Small intestine (tissue), 16 donors: ENCODE measurements around the gene TOX3. TPM values are rescaled to one million over a fixed set of nuclear protein-coding genes. Genes with fewer than 3 reads are reported as not detected.

ENCODE experiments used
- DNase-seq, 2 donors: peaks; one replicate each; pipeline versions ENCODE4 v3.0.0 to v3.0.0-alpha.2; 2013
- FAIRE-seq: peaks from 2 replicates; lab custom pipeline; 2012; peaks lifted over from hg19 to GRCh38; lab: Jason Lieb, UNC
- H3K27ac ChIP-seq, 3 donors: one replicate each; pipeline ENCODE4 v1.5.1; 2013; ENCODE audit warnings: low read length in 2 of 3, mild to moderate bottlenecking in 2 of 3, control low read depth in 1 of 3, inconsistent platforms in 1 of 3, low read depth in 1 of 3, moderate library complexity in 1 of 3
- H3K27me3 ChIP-seq, 3 donors: one replicate each; pipeline ENCODE4 v1.6.1; 2013; ENCODE audit warnings: low read length in 3 of 3, inconsistent platforms in 1 of 3; ENCODE audit not compliant: control insufficient read depth in 3 of 3, insufficient read depth in 3 of 3
- H3K36me3 ChIP-seq, 3 donors: one replicate each; pipeline ENCODE4 v1.6.1; 2013; ENCODE audit warnings: low read length in 3 of 3, inconsistent platforms in 1 of 3, low read depth in 1 of 3, mild to moderate bottlenecking in 1 of 3, moderate library complexity in 1 of 3; ENCODE audit not compliant: control insufficient read depth in 3 of 3, insufficient read depth in 2 of 3
- H3K4me1 ChIP-seq, 3 donors: one replicate each; pipeline ENCODE4 v1.6.1; 2013; ENCODE audit warnings: low read length in 2 of 3, inconsistent platforms in 1 of 3, low read depth in 1 of 3, mild to moderate bottlenecking in 1 of 3, moderate library complexity in 1 of 3; ENCODE audit not compliant: control insufficient read depth in 3 of 3, insufficient read depth in 2 of 3
- H3K4me3 ChIP-seq, 3 donors: one replicate each; pipeline ENCODE4 v1.5.1; 2013; ENCODE audit warnings: low read length in 3 of 3, control low read depth in 1 of 3, inconsistent platforms in 1 of 3, low read depth in 1 of 3, mild to moderate bottlenecking in 1 of 3, moderate library complexity in 1 of 3
- H3K9me3 ChIP-seq, 2 donors: one replicate each; pipeline ENCODE4 v1.6.1; 2013; ENCODE audit warnings: low read depth in 1 of 2, low read length in 1 of 2; ENCODE audit not compliant: control insufficient read depth in 2 of 2, insufficient read depth in 1 of 2
- WGBS, 3 donors: extraction: QIAGEN DNeasy Blood & Tissue Kit; methylation state at CpG; one replicate each; pipeline ENCODE4 v1.1.7; 2013; 5-methylcytosine and 5-hydroxymethylcytosine counted together
- long read RNA-seq, 10 donors: transcript quantifications; one replicate each; lab custom pipeline, GENCODE V29; 2026
- polyA plus RNA-seq, 4 donors: library from polyadenylated mRNA; stranded (reverse) in 3 of 4; unstranded in 1 of 4; fragments of 200-250 nt in 3 of 4; fragments of 120-200 nt in 1 of 4; gene quantifications; one replicate each; pipeline versions ENCODE4 v1.2.1 to v1.2.3, GENCODE V29; 2013
- donor health status: healthy with polysubstance abuse.
- donor health status: control.
- donor health status: control.
- donor health status: Bipolar disorder and iron deficiency.
- donor health status: healthy.

The TOX3 gene
- 10 to 100 TPM in 2 of 4 donors, 1 to 10 TPM in 2; 8.9 to 13.1 (median 9.7) TPM for polyA plus RNA-seq
- long read RNA-seq, donor 1, result 0 reads
- long read RNA-seq, donor 2, partial matches to known transcripts, result 0 of 1 reads
- long read RNA-seq, donor 2, other reads (novel, unspliced or antisense), result 0 of 1 reads
- long read RNA-seq, donor 3, result 0 reads
- long read RNA-seq, donor 4, result 0 reads
- long read RNA-seq, donor 5, partial matches to known transcripts, result 0 of 1 reads
- long read RNA-seq, donor 5, other reads (novel, unspliced or antisense), result 0 of 1 reads
- long read RNA-seq, donor 6, partial matches to known transcripts, result 0 of 2 reads
- long read RNA-seq, donor 6, other reads (novel, unspliced or antisense), result 0 of 2 reads
- long read RNA-seq, donor 7, result 0 reads
- long read RNA-seq, donor 8, result 0 reads
- long read RNA-seq, donor 9, partial matches to known transcripts, result 0 of 1 reads
- long read RNA-seq, donor 9, other reads (novel, unspliced or antisense), result 0 of 1 reads
- long read RNA-seq, donor 10, partial matches to known transcripts, result 24 of 27 reads
- long read RNA-seq, donor 10, other reads (novel, unspliced or antisense), result 0 of 27 reads

DNA sequence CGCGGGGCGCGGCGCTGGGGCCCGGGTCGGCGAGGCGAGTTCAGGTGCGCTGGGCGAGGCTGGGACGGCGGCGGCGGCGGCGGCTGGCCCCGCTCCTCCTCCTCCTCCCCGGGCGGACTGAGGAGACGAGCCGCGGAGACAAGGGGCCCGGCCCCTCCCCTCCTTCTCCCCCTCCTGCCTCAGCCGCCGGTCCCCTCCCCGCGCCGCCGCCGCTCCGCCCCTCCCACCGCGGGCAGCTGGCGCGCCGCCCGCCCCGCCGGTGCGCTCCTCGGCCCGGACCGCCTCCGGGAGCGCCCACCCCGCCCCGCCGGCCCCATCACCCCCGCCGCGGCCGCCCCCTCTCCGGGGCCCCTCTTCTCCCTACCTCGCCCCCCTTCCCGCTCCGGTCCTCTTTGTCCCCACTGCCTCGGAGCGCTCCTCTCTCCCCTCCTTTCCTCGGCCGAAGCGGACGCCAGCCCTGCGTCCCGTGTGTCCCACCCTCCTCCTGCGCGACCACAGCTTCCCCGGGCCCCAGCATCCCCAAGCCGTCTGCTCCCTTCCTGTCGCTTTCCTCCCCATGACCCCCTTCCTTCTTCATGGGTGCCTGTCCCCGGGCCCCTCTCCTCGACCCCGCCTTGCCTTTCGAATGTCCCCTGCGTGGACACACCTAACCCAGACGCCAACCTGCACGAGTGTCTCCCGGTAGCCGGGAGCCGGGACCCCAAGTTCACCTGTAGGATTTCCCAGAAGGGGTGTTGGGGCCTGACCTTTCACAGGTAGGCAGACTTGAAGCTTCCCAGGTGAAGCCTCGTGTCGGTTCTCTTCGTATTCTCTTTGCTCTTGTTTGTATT lies at the start of gene TOX3:
Gene TOX3, minus strand, starts transcription at position 140 of the 830 bp plus-strand sequence. CDS start 420 bp downstream, outside the sequence.
- peaks cover 0 to 13% (median 2%) of the 10 kb centered on the region in 3 donors for H3K4me1 ChIP-seq
- H3K4me3 ChIP-seq, result peak within 1 kb of the TSS; percentile 68 to 85 (median 81)
- peak within 1 kb of the TSS; percentile 71 to 95 (median 71) for H3K27ac ChIP-seq
- no peak for FAIRE-seq
- no peaks in the 10 kb centered on the region for H3K9me3 ChIP-seq
- WGBS, 3 donors, result 3 to 7% (median 4%) methylated on average over 27 to 83 of the region's 83 CpGs
- no peaks in the 10 kb centered on the region for H3K36me3 ChIP-seq
- peak; percentile 60 to 79 for DNase-seq
- peaks cover 0 to 6% (median 5%) of the 10 kb centered on the region in 3 donors for H3K27me3 ChIP-seq

DNA sequence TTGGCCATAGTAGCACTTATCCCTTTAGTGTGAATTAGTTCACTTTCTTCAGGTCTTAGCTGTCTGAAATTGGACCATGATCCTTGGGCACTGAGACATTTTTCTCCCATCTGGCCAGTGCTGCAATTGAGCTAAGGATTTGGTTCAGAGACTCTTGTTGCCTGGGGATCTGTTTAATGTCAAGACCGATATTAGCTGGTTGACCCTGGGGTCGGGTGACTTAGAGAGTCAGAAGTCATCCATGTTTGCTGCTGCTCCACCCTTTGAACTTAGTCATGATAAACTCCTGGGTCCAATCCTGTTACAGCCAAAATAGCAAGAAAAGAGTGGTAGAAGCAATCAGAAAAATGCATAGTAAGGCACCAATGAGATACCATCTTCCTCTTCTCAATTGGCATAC lies 45.8 kb upstream of the TOX3 start:
- no peaks in the 10 kb centered on the region for H3K27me3 ChIP-seq
- WGBS, 3 donors, result 34 to 38% (median 37%) methylated on average over 2 of the region's 2 CpGs
- no peak for DNase-seq
- H3K27ac ChIP-seq, result peak overlapping the region in 1 of 3 donors; percentile 85
- no peaks in the 10 kb centered on the region for H3K36me3 ChIP-seq
- no peaks in the 10 kb centered on the region for H3K9me3 ChIP-seq
- no peak for FAIRE-seq
- H3K4me3 ChIP-seq, result no peak overlapping the region
- peaks cover 0 to 20% (median 2%) of the 10 kb centered on the region in 3 donors for H3K4me1 ChIP-seq

DNA sequence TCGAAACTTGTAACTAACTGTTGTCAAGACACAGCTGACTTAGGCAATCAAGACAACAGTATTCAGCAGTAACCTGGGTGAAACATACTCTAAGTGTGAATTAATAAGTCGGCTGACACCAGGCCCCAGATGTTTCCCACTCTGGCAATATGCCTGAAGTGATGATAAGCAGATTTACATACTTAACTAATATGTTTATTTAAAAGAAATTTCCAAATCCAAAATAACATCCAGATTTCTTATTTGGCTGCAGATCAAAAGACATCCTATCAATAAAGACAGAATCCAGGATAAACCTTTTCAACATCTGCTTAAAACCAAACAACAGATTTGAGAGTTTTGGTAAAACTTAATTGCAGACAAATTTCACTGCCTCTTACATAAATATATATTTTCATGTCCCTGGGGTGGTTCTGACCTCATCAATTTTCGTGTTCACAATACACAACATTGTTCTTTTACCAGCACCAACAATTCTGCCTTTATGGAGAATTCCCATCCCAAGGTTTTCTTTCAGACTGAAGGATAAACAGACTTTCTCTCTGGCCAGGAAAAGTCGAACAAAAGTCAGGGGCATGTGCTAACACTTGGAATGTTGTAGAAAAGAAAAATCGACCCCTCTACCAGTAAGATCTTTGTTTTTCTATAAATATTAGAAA lies 45.1 kb upstream of the TOX3 start:
- WGBS, 3 donors, result 17 to 27% (median 23%) methylated on average over 5 of the region's 5 CpGs
- no peak for DNase-seq

DNA sequence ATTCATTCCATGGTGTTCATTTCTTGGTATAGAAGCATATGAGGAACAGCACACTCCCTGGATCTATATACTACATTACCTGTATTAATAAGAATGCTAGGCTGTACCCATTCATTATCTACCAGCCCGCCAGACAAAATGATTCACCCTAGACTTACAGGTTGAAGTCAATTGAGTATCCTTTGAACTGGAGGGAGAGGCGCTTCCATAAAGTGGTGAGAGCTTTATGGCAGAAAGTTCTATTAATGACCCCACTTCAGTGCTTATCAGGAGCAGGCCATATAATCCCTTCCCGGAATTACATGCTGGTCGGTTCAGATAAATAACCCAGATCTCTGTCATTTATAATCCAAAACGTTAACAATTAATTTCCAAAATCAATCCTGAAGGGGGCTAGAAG lies 44.5 kb upstream of the TOX3 start:
- H3K27ac ChIP-seq, result peak overlapping the region; percentile 22 to 85 (median 60)
- H3K4me1 ChIP-seq, result peaks cover 0 to 20% (median 2%) of the 10 kb centered on the region in 3 donors
- no peaks in the 10 kb centered on the region for H3K27me3 ChIP-seq
- peak; percentile 33 for FAIRE-seq
- H3K4me3 ChIP-seq, result no peak overlapping the region
- H3K9me3 ChIP-seq, result no peaks in the 10 kb centered on the region
- 13 to 35% (median 32%) methylated on average over 5 of the region's 5 CpGs for WGBS, 3 donors
- peak; percentile 86 to 95 for DNase-seq
- no peaks in the 10 kb centered on the region for H3K36me3 ChIP-seq

More for the DNA sequence above, 45.1 kb upstream of the TOX3 start:
- FAIRE-seq, result no peak
- Histone ChIP-seq H3K36me3 (no peaks in the 10 kb centered on the region), H3K27ac (peak overlapping the region; percentile 22 to 85 (median 60)), H3K9me3 (no peaks in the 10 kb centered on the region), H3K27me3 (no peaks in the 10 kb centered on the region), H3K4me3 (no peak overlapping the region), H3K4me1 (peaks cover 0 to 20% (median 2%) of the 10 kb centered on the region in 3 donors)

DNA sequence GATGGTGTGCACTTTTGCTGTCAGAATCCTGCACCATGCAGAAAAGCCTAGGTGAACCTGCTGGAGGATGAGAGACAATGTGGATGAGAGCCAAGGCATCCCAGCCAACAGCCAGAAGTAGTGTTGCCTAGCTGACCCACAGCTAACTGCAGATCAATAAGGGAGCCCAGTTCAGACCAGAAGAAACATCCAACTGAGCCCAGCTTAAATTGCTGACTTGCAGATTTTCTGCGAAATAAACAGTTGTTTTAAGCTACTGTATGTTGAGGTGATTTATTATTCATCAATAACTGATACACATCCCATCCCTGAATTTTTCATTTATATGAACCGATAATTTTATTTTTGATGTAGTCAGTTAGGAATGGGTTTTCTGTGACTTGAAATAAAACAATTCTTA lies 39.2 kb upstream of the TOX3 start:
- Histone ChIP-seq H3K27ac (no peak overlapping the region), H3K4me3 (no peak overlapping the region), H3K9me3 (no peaks in the 10 kb centered on the region), H3K4me1 (peaks cover 0 to 4% (median 0%) of the 10 kb centered on the region in 3 donors), H3K36me3 (no peaks in the 10 kb centered on the region), H3K27me3 (no peaks in the 10 kb centered on the region)
- FAIRE-seq, result no peak
- 88 to 96% (median 94%) methylated on average over 2 of the region's 2 CpGs for WGBS, 3 donors
- DNase-seq, result no peak

DNA sequence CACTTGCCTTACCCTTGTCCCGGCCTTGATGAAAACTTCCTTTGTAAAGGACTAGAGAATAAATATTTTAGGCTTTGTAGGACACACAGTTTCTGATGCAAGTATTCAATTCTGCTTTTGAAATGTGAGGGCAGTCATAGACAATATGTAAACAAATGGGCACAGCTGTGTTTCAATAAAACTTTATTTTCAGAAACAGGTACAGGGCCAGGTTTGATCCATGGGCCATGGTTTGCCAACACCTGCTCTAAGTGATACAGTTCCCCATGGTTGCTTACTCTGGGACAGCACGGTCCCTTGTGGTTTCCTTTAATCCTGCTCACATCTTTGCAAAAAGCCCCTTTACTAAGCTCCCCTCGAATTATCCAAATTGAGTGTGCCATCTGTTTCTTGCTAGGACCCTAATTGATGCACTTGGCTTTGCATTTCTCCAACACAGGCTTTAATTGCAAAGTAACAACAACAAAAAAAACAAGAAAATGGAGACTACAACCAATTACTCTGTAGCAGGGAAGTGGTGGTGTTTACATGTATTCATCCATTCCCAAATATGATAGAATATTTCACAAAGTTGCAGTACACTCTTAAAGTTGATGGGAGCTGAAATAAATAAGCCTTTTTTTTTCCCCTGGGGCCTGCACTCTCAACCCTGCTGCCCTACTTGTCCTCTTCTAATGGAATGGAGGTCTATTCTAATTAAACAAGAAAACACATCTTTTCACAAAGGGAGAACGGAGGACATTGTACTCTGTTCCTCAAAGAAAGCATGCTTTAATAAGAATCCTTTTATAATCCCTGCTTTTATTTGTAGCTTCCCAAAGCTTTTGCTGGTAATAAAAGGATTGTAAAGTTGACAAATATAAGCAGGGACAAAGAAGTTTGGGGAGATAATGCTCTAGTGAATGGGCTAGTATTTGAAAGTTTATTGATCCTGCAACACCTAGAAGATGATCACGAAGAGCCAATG lies 37.7 kb upstream of the TOX3 start:
- H3K9me3 ChIP-seq, result no peaks in the 10 kb centered on the region
- no peak for FAIRE-seq
- 73 to 93% (median 79%) methylated on average over 5 of the region's 5 CpGs for WGBS, 3 donors

DNA sequence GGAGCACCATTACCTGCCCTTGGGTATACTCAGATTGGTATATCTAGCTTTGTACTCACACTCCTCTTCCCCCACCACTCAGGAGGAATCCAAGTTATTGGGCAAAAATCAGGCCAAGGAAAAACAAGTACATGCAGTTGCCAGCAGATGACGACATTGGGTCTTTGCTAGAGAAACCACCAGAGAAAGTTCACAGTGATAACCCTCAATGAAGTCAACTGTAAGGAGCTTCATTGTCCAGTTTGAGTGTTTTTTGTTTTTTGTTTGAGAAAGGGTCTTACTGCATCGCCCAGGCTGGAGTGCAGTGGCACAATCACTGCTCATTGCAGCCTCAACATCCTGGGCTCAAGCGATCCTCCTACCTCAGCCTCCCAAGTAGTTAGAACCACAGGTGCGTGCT lies 34.6 kb upstream of the TOX3 start:
- FAIRE-seq (no peak), DNase-seq (peak in 1 of 2 donors; percentile 31)
- Histone ChIP-seq H3K36me3 (no peaks in the 10 kb centered on the region), H3K27me3 (no peaks in the 10 kb centered on the region), H3K9me3 (no peaks in the 10 kb centered on the region), H3K27ac (no peak overlapping the region), H3K4me1 (peaks cover 0 to 17% (median 0%) of the 10 kb centered on the region in 3 donors), H3K4me3 (no peak overlapping the region)
- WGBS, 3 donors, result 81 to 89% (median 87%) methylated on average over 4 of the region's 4 CpGs

More for the DNA sequence above, 37.7 kb upstream of the TOX3 start:
- Histone ChIP-seq H3K4me1 (no peaks in the 10 kb centered on the region), H3K27ac (no peak overlapping the region), H3K27me3 (no peaks in the 10 kb centered on the region), H3K4me3 (no peak overlapping the region), H3K36me3 (no peaks in the 10 kb centered on the region)
- DNase-seq, result no peak
